ENCODE data around the gene SCAI.
"Not testable (repeated sequence)": the region's sequence is repeated elsewhere in the genome, so short reads cannot be mapped to it uniquely, and the experiment has no call there.

SCAI gene

DNA sequence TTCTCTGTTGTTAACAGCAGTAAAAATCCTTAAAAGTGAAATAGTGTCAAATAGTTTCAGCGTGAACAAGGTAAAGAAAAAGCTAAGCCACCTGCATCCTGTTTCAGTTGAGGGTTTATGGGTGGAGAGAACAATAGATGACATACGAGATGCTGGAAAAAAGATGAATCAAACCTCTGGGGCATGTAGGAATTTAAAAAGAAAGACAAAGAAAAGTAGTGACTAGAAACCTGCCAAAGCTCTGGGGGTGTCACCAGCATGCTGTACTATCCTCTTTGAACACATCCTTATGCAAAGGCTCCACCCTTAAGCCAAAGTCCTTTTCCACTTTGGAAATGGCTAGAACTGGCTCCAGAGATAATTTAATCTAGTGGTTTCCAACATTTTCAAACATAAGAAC, 22.2 kb downstream of the SCAI start:
- POLR2A ChIA-PET, result no interaction called here
- CTCF ChIA-PET, result no interaction called here
- no peak overlapping the region for H3K4me3 ChIP-seq (ENCODE audit: low read depth, low read length)
- no peak for DNase-seq (ENCODE audit: low read depth, low spot score)
- TF ChIP-seq, protein P1, sequence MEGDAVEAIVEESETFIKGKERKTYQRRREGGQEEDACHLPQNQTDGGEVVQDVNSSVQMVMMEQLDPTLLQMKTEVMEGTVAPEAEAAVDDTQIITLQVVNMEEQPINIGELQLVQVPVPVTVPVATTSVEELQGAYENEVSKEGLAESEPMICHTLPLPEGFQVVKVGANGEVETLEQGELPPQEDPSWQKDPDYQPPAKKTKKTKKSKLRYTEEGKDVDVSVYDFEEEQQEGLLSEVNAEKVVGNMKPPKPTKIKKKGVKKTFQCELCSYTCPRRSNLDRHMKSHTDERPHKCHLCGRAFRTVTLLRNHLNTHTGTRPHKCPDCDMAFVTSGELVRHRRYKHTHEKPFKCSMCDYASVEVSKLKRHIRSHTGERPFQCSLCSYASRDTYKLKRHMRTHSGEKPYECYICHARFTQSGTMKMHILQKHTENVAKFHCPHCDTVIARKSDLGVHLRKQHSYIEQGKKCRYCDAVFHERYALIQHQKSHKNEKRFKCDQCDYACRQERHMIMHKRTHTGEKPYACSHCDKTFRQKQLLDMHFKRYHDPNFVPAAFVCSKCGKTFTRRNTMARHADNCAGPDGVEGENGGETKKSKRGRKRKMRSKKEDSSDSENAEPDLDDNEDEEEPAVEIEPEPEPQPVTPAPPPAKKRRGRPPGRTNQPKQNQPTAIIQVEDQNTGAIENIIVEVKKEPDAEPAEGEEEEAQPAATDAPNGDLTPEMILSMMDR (IDR thresholded peaks at IDR 0.05; ENCODE audit: insufficient read depth, low read length, missing control alignments), result no peak

DNA sequence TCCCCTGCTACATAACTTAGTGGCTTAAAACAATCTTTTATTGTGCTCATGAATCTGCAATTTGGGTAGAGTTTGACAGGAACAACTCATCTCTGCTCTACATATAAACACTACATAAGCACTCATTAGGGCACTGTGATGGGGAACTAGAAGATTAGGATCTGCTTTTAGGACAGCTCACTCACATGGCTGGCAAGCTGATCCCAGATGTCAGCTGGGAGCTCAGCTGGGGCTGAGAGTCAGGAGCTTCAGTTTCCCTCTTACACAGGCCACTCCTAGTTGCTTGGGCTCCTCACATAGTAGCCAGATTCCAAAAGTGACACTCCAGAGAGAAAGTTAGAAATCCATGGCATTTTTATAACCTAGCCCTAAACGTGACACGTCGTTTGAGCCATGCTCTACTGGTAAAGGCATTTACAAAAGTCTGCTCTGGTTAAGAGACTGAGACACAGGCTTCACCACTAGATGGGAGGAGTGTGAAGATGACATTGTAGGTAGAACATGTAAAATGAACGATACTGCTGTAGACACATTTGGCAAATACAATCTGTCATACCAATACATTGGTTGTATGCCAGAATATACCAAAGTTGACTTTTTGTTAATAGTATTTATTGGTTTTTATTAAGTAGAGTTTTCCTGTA, 23.6 kb downstream of the SCAI start:
- CTCF ChIA-PET, result interaction anchor here (1.0 kb wide), 1 partner anchor 24 kb away, joined by 3 read pairs; no protein-coding TSS in a partner anchor
- no peak overlapping the region for H3K4me3 ChIP-seq (ENCODE audit: low read depth, low read length)
- DNase-seq (ENCODE audit: low read depth, low spot score), result no peak
- POLR2A ChIA-PET, result no interaction called here
- TF ChIP-seq, protein P1 (IDR thresholded peaks at IDR 0.05; ENCODE audit: insufficient read depth, low read length, missing control alignments), result peak; percentile 37

- CTCF ChIA-PET; POLR2A ChIA-PET; H3K4me3 ChIP-seq (ENCODE audit: low read depth, low read length); DNase-seq (ENCODE audit: low read depth, low spot score): not testable (repeated sequence)
These were observed 24.6 kb downstream of the SCAI start for GRCh38 chr9:125118696-125119095.

GRCh38 chr9:125114503-125114902, 28.8 kb downstream of the SCAI start:
- POLR2A ChIA-PET; DNase-seq (ENCODE audit: low read depth, low spot score); H3K4me3 ChIP-seq (ENCODE audit: low read depth, low read length): not testable (repeated sequence)
- CTCF ChIA-PET, result interaction anchor here (1.0 to 1.2 kb wide), 3 partner anchors 11 to 15 kb away, joined by 3 to 4 read pairs (median 3); no protein-coding TSS in a partner anchor

DNA sequence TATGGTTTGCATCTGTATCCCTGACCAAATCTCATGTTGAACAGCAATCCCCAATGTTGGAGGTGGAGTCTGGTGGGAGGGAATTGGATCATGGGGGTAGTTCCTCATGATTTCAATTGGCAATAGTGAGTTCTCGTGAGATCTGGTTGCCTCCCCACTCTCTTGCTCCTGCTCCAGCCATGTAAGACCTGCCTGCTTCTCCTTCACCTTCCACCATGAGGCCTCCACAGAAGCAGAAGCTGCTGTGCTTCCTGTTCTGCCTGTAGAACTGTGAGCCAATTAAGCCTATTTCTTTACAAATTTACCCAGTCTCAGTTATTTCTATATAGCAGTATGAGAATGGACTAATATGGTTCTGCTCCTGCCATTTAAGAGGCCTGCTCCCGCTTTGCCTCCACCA, 32.9 kb downstream of the SCAI start:
- TF ChIP-seq, protein P1 (IDR thresholded peaks at IDR 0.05; ENCODE audit: insufficient read depth, low read length, missing control alignments), result no peak
- ChIA-PET CTCF (interaction anchor here (1.0 kb wide), 1 partner anchor 9 kb away, joined by 4 read pairs; no protein-coding TSS in a partner anchor), POLR2A (no interaction called here)
- DNase-seq (ENCODE audit: low read depth, low spot score), result no peak
- no peak overlapping the region for H3K4me3 ChIP-seq (ENCODE audit: low read depth, low read length)

GRCh38 chr9:125108541-125108940, 34.8 kb downstream of the SCAI start:
- H3K4me3 ChIP-seq (ENCODE audit: low read depth, low read length); POLR2A ChIA-PET; DNase-seq (ENCODE audit: low read depth, low spot score); CTCF ChIA-PET: not testable (repeated sequence)

DNA sequence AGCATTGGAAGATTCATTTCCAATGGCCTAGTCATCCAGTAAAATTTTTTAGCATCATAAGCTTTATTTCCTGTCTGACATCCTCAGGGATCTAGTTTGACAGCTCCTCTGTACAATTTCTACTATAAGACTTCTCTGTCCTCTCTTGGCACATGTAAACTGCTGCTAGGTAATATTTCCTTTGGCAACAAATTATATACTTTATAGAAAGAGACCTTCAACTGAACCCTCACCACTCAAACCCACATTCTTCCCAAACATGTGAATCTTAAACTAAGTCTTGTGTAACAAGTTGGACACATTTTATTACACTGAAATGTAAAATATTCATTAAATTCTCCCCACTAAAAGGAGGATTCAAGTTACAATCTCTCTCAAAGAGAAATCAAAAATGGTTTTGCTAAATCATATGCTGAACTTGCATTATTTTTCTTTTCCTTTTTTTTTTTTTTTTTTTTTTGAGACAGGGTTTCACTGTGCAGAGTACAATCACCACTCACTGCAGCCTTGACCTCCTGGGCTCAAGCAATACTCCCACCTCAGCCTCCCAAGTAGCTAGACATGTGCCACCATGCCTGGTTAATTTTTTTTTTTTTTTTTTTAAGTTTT, 36.9 kb downstream of the SCAI start:
- DNase-seq (ENCODE audit: low read depth, low spot score), result peak; percentile 75
- H3K4me3 ChIP-seq (ENCODE audit: low read depth, low read length), result no peak overlapping the region
- ChIA-PET CTCF (interaction anchor here (0.7 to 1.1 kb wide), 2 partner anchors 7 to 21 kb away, joined by 3 read pairs; no protein-coding TSS in a partner anchor), POLR2A (interaction anchor here (1.0 kb wide), 1 partner anchor 19 kb away, joined by 3 read pairs; no protein-coding TSS in a partner anchor)
- TF ChIP-seq, protein P1 (IDR thresholded peaks at IDR 0.05; ENCODE audit: insufficient read depth, low read length, missing control alignments), result no peak
